Right cardiac atrium (tissue), 5 donors: ENCODE measurements around the gene ZNF438. TPM values are rescaled to one million over a fixed set of nuclear protein-coding genes. Genes with fewer than 3 reads are reported as not detected.
A peak's percentile ranks its signal among the peaks of the same experiment; 100 is the strongest.
"Not testable (repeated sequence)": the region's sequence is repeated elsewhere in the genome, so short reads cannot be mapped to it uniquely, and the experiment has no call there.

Source experiments
- ATAC-seq, 2 donors: fragments of 200-7000 bp; cut with Tn5 transposase; one replicate each; pipeline versions ENCODE4 v1.8.0 to v1.9.1; 2020; ENCODE audit warnings: moderate library complexity in 2 of 2, mild to moderate bottlenecking in 1 of 2
- DNase-seq, 3 donors: peaks; one replicate each; pipeline ENCODE4 v3.0.0-alpha.2; 2020
- H3K27ac ChIP-seq: one replicate; pipeline ENCODE4 v1.5.1; 2013; ENCODE audit warnings: mild to moderate bottlenecking, low read length, control low read depth, moderate library complexity
- H3K27me3 ChIP-seq: one replicate; pipeline ENCODE4 v1.6.1; 2013; ENCODE audit not compliant: control insufficient read depth, insufficient read depth
- H3K4me1 ChIP-seq: one replicate; pipeline ENCODE4 v1.6.1; 2013; ENCODE audit warnings: low read length; ENCODE audit not compliant: control insufficient read depth, insufficient read depth
- H3K4me3 ChIP-seq: one replicate; pipeline ENCODE4 v1.5.1; 2013; ENCODE audit warnings: low read length, control low read depth
- H3K9me3 ChIP-seq: one replicate; pipeline ENCODE4 v1.6.1; 2013; ENCODE audit warnings: low read length; ENCODE audit not compliant: control insufficient read depth
- WGBS: extraction: QIAGEN DNeasy Blood & Tissue Kit; methylation state at CpG from one replicate; pipeline ENCODE4 v1.1.7; 2013; 5-methylcytosine and 5-hydroxymethylcytosine counted together
- intact Hi-C, 4 donors: fragments of 100-400 bp; cut with DNase I; formaldehyde crosslinking; loops; one replicate each; pipeline versions ENCODE4 v1.11.0 to v1.14.0; 2022 to 2023
- polyA plus RNA-seq: library from polyadenylated mRNA; stranded (reverse); fragments of 200-250 nt; gene quantifications from one replicate; pipeline ENCODE4 v1.2.3, GENCODE V29; 2013
- total RNA-seq, 4 donors: library from RNA; stranded (reverse); fragmentation: NEBNext Ultra II Directional; extraction: Animal tissue kit (Norgen Biotek cat#: 25700); gene quantifications; one replicate each; pipeline ENCODE4 v1.2.1, GENCODE V29; 2021
- donor health status: healthy with polysubstance abuse.
- donor health status: DM: no; HTN: yes; CAD: no.
- donor health status: DM: no; HTN: no; CAD: no.
- donor health status: DM: no; HTN: yes; CAD: no; lungs with severe emphysema.
- donor health status: DM: yes; HTN: yes; CAD: no.

Gene ZNF438
- total and polyA plus RNA-seq, 5 donors, result 14.9 to 17.1 (median 15.6) TPM

GRCh38 chr10:30804478-30805055 is 227.1 kb downstream of the ZNF438 start:
- Histone ChIP-seq H3K4me1 (peaks cover 6% of the 10 kb centered on the region), H3K9me3 (no peaks in the 10 kb centered on the region), H3K27me3 (no peaks in the 10 kb centered on the region), H3K4me3 (no peak overlapping the region), H3K27ac (peak overlapping the region; percentile 34)
- intact Hi-C loops, result no loop called here
- peak; percentile 52 to 67 for ATAC-seq
- peak in 2 of 3 donors; percentile 62 to 66 for DNase-seq
- WGBS, result 54% methylated on average over 7 of the region's 7 CpGs

- Histone ChIP-seq H3K27ac (peak overlapping the region; percentile 36), H3K27me3 (no peaks in the 10 kb centered on the region), H3K9me3 (no peaks in the 10 kb centered on the region), H3K4me3 (no peak overlapping the region), H3K4me1 (peaks cover 6% of the 10 kb centered on the region)
- 48% methylated on average over 5 of the region's 5 CpGs for WGBS
- DNase-seq, result peak in 1 of 3 donors; percentile 65
- intact Hi-C loops, result no loop called here
- peak; percentile 63 to 67 for ATAC-seq
These were observed 227.8 kb downstream of the ZNF438 start for GRCh38 chr10:30803892-30804322.

DNA sequence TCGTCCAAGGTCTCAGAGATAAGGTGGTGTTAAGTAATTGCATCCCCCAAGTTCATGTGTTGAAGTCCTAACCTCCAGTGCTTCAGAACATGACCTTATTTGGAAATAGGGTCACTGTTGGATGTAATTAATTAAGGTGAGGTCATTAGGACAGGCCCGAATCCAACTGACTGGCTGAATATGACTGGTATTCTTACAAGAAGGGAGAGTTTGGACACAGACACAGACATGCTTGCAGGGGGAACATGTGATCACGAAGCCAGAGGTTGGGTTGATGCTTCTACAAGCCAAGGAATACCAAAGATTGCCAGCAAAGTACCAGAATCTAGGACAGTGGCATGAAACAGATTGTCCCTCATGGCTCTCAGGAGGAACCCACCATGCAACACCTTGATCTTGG is 228.6 kb downstream of the ZNF438 start:
- no peak for ATAC-seq
- intact Hi-C loops, result no loop called here
- 85% methylated on average over 3 of the region's 3 CpGs for WGBS
- Histone ChIP-seq H3K27ac (no peak overlapping the region), H3K27me3 (no peaks in the 10 kb centered on the region), H3K9me3 (no peaks in the 10 kb centered on the region), H3K4me1 (peaks cover 6% of the 10 kb centered on the region), H3K4me3 (no peak overlapping the region)
- DNase-seq, result no peak

DNA sequence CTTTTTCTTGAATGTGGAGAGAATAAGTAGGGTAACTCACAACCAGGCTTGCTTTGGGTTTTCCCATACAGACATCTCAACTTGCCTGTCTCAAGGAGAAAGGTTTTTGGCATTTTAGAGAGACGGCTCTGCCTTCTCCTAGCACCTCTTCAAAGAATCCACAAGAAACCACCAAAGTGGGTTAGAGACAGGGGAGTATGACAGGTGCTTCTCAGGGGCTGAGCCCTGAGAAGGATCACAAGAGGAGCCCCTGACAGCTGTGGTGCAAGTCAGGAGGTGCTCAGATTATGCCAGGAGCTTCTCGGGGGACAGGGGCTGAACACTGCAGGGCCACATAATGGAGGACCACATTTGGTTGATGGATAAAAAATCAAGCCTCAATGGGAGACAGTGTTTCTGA is 231.3 kb downstream of the ZNF438 start:
- DNase-seq (no peak), ATAC-seq (no peak)
- H3K4me3 ChIP-seq, result no peak overlapping the region
- no peak overlapping the region for H3K27ac ChIP-seq
- H3K27me3 ChIP-seq, result no peaks in the 10 kb centered on the region
- no peaks in the 10 kb centered on the region for H3K9me3 ChIP-seq
- H3K4me1 ChIP-seq, result peaks cover 6% of the 10 kb centered on the region
- intact Hi-C loops, result no loop called here
- 96% methylated on average over 2 of the region's 2 CpGs for WGBS

DNA sequence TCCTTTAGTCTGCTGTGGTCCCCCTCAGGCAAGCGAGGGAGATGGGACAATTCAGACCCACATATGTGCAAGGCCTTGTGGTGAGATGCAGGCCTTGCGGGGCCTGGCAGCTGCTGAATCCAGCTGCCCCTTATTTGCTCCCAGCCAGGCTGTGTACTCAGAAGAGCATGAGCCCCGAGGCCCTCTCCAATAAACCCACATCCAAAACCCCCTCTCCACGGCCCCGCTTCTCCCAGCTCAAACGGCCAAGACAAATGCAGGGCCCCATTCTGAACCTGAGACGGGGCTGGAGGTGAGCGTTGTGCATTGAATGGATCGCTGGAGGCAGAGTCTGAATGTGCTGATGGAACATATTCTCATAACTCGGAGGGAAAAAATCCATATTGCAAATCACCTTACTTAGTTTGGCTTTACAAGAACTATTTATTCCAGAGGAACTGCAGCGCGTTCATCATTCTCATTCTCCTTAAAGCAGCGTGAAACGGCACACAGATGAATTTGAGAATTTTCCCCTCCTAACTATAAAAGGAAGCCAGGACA is 232.9 kb downstream of the ZNF438 start:
- Histone ChIP-seq H3K4me3 (no peak overlapping the region), H3K4me1 (no peaks in the 10 kb centered on the region), H3K9me3 (no peaks in the 10 kb centered on the region), H3K27ac (no peak overlapping the region), H3K27me3 (no peaks in the 10 kb centered on the region)
- ATAC-seq (no peak), DNase-seq (no peak)
- intact Hi-C loops, result no loop called here
- WGBS, result 91% methylated on average over 14 of the region's 14 CpGs

- H3K27ac ChIP-seq, H3K27me3 ChIP-seq, H3K9me3 ChIP-seq, H3K4me1 ChIP-seq, DNase-seq, ATAC-seq, intact Hi-C loops, H3K4me3 ChIP-seq: not testable (repeated sequence)
- 98% methylated on average over 4 of the region's 4 CpGs for WGBS
These were observed 236.6 kb downstream of the ZNF438 start for GRCh38 chr10:30795024-30795423.
